SK-N-MC (cell line): ENCODE results near the gene KCNH2.

Source experiments
- EZH2 ChIP-seq: fragments of 200-600 bp; sonication (generic); IDR thresholded peaks from one replicate; pipeline ENCODE4 v1.6.1; 2017; ENCODE audit warnings: antibody characterized with exemption
- FOXP2 ChIP-seq: optimal IDR thresholded peaks from 2 replicates; pipeline ENCODE3; 2011; ENCODE audit warnings: mild to moderate bottlenecking, moderate library complexity; ENCODE audit not compliant: insufficient read depth; ENCODE audit errors: extremely low read length, control extremely low read depth
- POLR2AphosphoS5 ChIP-seq: IDR thresholded peaks from 2 replicates; pipeline ENCODE4 v1.6.1; 2012; ENCODE audit warnings: mild to moderate bottlenecking, low read depth, low read length, borderline replicate concordance

GRCh38 chr7:150965273-150965830, 12.8 kb downstream of the KCNH2 start:
- TF ChIP-seq POLR2AphosphoS5 (no peak), EZH2 (no peak), FOXP2 (no peak)
